ENCODE data around the gene IL9R. TPM values are rescaled to one million over a fixed set of nuclear protein-coding genes. Genes with fewer than 3 reads are reported as not detected.

The IL9R gene
- total and polyA plus RNA-seq, 10 of the 15 experiments (the other 5 are each of a cell fraction or from before 2014, with no cell fraction given) = 0.47 to 5.9 (median 2.4) TPM

GRCh38 chrX:156002507-156002906, 5.0 kb downstream of the IL9R start (continued):
- TF ChIP-seq FOXM1 (IDR thresholded peaks at IDR 0.05; ENCODE audit: low read depth, low read length) (no peak), ZSCAN29 (IDR thresholded peaks at IDR 0.05) (no peak), EP300 (IDR thresholded peaks at IDR 0.05; ENCODE audit: borderline replicate concordance in 1 of 2, control insufficient read depth in 1 of 2, low read depth in 2 of 2, low read length in 2 of 2) (no peak), MEF2A (IDR thresholded peaks at IDR 0.05; ENCODE audit: insufficient read depth, low read depth, low read length) (no peak), GABPA (IDR thresholded peaks at IDR 0.05; ENCODE audit: low read depth) (no peak), USF1 (IDR thresholded peaks at IDR 0.05; ENCODE audit: borderline replicate concordance, extremely low read length, insufficient read depth, low read depth, low read length) (no peak), SKIL (IDR thresholded peaks at IDR 0.05; ENCODE audit: low read depth, poor library complexity, severe bottlenecking) (no peak), IRF3 (IDR thresholded peaks at IDR 0.05) (no peak)

Data from GM12878 (cell line).